ENCODE results near the gene TPST2.

- TF ChIP-seq CTCF (IDR thresholded peaks at IDR 0.05; ENCODE audit: poor library complexity): no peak
- no peak for TF ChIP-seq EZH2phosphoT487 (IDR thresholded peaks at IDR 0.05; ENCODE audit: low read depth, severe bottlenecking, unreplicated experiment)
Measured at GRCh38 chr22:26479043-26479791, 110.7 kb downstream of the TPST2 start.

Measured in hepatocyte (in vitro differentiated cells).